SK-N-MC (cell line): Measurements from ENCODE around the gene FARP2.
"Not testable (repeated sequence)": the region's sequence is repeated elsewhere in the genome, so short reads cannot be mapped to it uniquely, and the experiment has no call there.

ENCODE experiments used
- DNase-seq: peaks from one replicate; pipeline ENCODE4 v3.0.0-alpha.2; 2011; ENCODE audit warnings: low read depth, low spot score
- H3K27ac ChIP-seq: fragments of 200-600 bp; sonication (generic); 2 replicates; pipeline ENCODE4 v1.5.1; 2016; ENCODE audit warnings: mixed run types
- H3K36me3 ChIP-seq: fragments of 200-600 bp; sonication (generic); 2 replicates; pipeline ENCODE4 v1.6.1; 2017; ENCODE audit warnings: antibody characterized with exemption, low read length, mixed read lengths; ENCODE audit not compliant: insufficient read depth
- H3K4me3 ChIP-seq: fragments of 200-600 bp; sonication (generic); 2 replicates; pipeline ENCODE4 v1.5.1; 2016
- H3K9ac ChIP-seq: fragments of 200-600 bp; sonication (generic); 2 replicates; pipeline ENCODE4 v1.8.0; 2017; ENCODE audit warnings: mixed run types, mixed read lengths; ENCODE audit not compliant: insufficient read length
- H3K9me3 ChIP-seq: fragments of 200-600 bp; sonication (generic); 2 replicates; pipeline ENCODE4 v1.6.1; 2017; ENCODE audit warnings: low read depth, mild to moderate bottlenecking, antibody characterized with exemption, low read length, moderate library complexity, mixed read lengths
- EZH2 ChIP-seq: fragments of 200-600 bp; sonication (generic); IDR thresholded peaks from one replicate; pipeline ENCODE4 v1.6.1; 2017; ENCODE audit warnings: antibody characterized with exemption
- FOXP2 ChIP-seq: optimal IDR thresholded peaks from 2 replicates; pipeline ENCODE3; 2011; ENCODE audit warnings: mild to moderate bottlenecking, moderate library complexity; ENCODE audit not compliant: insufficient read depth; ENCODE audit errors: extremely low read length, control extremely low read depth
- POLR2AphosphoS5 ChIP-seq: IDR thresholded peaks from 2 replicates; pipeline ENCODE4 v1.6.1; 2012; ENCODE audit warnings: mild to moderate bottlenecking, low read depth, low read length, borderline replicate concordance

The FARP2 gene

GRCh38 chr2:241368643-241369042 is 12.6 kb downstream of the FARP2 start:
- DNase-seq = no peak
- H3K9ac ChIP-seq = no peak overlapping the region
- peaks cover 3% of the 10 kb centered on the region; the same call in 1 of the 2 replicates for H3K36me3 ChIP-seq
- no peak overlapping the region for H3K4me3 ChIP-seq
- no peaks in the 10 kb centered on the region for H3K9me3 ChIP-seq
- TF ChIP-seq EZH2 (no peak), POLR2AphosphoS5 (no peak), FOXP2 (no peak)
- no peak overlapping the region for H3K27ac ChIP-seq

DNA sequence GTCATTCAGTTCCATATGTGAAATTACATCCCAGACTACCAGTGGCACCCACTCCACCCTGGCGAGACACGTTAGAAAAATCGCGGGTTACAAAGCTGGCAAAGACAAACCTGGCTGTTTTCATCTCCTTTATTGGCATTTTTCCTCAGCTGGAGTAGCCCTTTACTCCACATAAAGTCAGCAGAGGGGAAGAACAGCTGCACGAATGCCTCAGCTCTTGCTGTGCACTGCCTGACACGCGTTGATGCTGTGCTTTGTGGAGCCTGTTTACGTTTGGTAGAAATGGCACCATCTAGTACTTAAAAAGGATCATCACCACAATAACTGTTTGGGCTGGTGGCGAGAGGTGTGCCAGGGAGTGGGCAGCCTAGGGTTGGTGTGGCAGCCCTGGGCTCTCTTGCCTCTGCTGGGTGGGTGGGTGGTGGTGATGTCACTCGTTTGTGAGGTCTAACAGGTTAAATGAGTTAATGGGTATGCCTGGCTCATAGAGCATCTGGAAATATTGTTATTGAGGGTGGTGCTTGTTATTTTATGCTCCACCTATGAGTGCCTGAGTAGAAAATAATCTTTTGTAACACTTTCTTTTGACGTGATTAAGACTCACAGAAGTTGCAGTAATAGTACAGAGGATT is 16.4 kb downstream of the FARP2 start:
- no peak for DNase-seq
- H3K4me3 ChIP-seq = no peak overlapping the region
- no peak overlapping the region for H3K27ac ChIP-seq

DNA sequence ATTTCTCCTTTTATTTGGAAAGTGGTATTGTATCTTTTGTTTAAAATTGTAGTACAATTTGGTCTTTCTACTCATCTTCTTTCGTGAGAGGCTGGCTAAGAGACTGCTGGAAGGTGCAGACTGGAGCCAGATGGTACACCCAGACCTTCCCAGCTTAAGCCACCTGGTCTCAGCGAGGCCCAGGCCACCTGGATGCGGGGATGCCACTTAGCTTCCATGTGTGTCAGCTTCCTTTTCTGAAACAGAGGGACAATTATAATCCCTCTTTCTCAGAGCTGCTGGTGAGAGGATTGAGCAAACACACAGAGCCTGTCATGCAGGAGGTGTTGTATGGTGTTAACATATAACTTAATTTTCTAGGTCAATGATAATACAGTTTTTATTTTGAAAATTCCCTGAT is 17.4 kb downstream of the FARP2 start:
- DNase-seq = no peak
- H3K36me3 ChIP-seq = peaks cover 19% of the 10 kb centered on the region
- no peak overlapping the region for H3K27ac ChIP-seq
- no peak overlapping the region for H3K9ac ChIP-seq
- TF ChIP-seq POLR2AphosphoS5 (no peak), EZH2 (no peak), FOXP2 (no peak)
- no peak overlapping the region for H3K4me3 ChIP-seq
- H3K9me3 ChIP-seq = no peaks in the 10 kb centered on the region

More for the DNA sequence above, 16.4 kb downstream of the FARP2 start:
- H3K9me3 ChIP-seq = no peaks in the 10 kb centered on the region
- H3K36me3 ChIP-seq = peaks cover 19% of the 10 kb centered on the region
- TF ChIP-seq FOXP2 (no peak), EZH2 (no peak), POLR2AphosphoS5 (no peak)
- no peak overlapping the region for H3K9ac ChIP-seq

DNA sequence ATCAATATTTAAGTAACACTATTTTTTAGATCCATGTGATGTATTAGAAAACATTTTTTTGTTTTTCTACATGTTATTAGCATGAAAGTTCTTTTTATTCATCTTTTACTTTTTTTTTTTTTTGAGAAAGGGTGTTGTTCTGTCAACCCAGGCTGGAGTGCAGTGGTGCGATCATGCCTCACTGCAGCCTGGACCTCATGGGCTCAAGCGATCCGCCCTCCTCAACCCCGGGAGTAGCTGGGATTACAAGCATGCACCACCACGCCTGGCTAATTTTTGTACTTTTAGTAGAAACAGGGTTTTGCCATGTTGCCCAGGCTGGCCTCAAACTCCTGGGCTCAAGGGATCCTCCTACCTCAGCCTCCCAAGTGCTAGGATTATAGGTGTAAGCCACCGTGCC is 17.8 kb downstream of the FARP2 start:
- H3K36me3 ChIP-seq = peaks cover 19% of the 10 kb centered on the region
- not testable (repeated sequence) for H3K9me3 ChIP-seq, H3K9ac ChIP-seq, H3K4me3 ChIP-seq, H3K27ac ChIP-seq, DNase-seq

- no peak overlapping the region for H3K9ac ChIP-seq
- peaks cover 19% of the 10 kb centered on the region for H3K36me3 ChIP-seq
- H3K9me3 ChIP-seq = no peaks in the 10 kb centered on the region
- DNase-seq = no peak
- H3K27ac ChIP-seq = no peak overlapping the region
- no peak overlapping the region for H3K4me3 ChIP-seq
- no peak for TF ChIP-seq FOXP2
- TF ChIP-seq POLR2AphosphoS5 = no peak
- TF ChIP-seq EZH2 = no peak
Measured at GRCh38 chr2:241375300-241375699, 19.2 kb downstream of the FARP2 start.

GRCh38 chr2:241376808-241377207 is 20.7 kb downstream of the FARP2 start:
- Histone ChIP-seq H3K27ac (no peak overlapping the region), H3K9ac (no peak overlapping the region), H3K36me3 (peaks cover 19% of the 10 kb centered on the region), H3K4me3 (no peak overlapping the region), H3K9me3 (no peaks in the 10 kb centered on the region)
- TF ChIP-seq POLR2AphosphoS5 (no peak), EZH2 (no peak), FOXP2 (no peak)
- no peak for DNase-seq

GRCh38 chr2:241378816-241379215 is 22.7 kb downstream of the FARP2 start:
- H3K4me3 ChIP-seq = no peak overlapping the region
- DNase-seq = no peak
- no peak for TF ChIP-seq POLR2AphosphoS5
- TF ChIP-seq EZH2 = no peak
- no peak for TF ChIP-seq FOXP2
- H3K9me3 ChIP-seq = no peaks in the 10 kb centered on the region
- no peak overlapping the region for H3K27ac ChIP-seq
- peaks cover 23% of the 10 kb centered on the region for H3K36me3 ChIP-seq
- H3K9ac ChIP-seq = peak overlapping the region; percentile 21

DNA sequence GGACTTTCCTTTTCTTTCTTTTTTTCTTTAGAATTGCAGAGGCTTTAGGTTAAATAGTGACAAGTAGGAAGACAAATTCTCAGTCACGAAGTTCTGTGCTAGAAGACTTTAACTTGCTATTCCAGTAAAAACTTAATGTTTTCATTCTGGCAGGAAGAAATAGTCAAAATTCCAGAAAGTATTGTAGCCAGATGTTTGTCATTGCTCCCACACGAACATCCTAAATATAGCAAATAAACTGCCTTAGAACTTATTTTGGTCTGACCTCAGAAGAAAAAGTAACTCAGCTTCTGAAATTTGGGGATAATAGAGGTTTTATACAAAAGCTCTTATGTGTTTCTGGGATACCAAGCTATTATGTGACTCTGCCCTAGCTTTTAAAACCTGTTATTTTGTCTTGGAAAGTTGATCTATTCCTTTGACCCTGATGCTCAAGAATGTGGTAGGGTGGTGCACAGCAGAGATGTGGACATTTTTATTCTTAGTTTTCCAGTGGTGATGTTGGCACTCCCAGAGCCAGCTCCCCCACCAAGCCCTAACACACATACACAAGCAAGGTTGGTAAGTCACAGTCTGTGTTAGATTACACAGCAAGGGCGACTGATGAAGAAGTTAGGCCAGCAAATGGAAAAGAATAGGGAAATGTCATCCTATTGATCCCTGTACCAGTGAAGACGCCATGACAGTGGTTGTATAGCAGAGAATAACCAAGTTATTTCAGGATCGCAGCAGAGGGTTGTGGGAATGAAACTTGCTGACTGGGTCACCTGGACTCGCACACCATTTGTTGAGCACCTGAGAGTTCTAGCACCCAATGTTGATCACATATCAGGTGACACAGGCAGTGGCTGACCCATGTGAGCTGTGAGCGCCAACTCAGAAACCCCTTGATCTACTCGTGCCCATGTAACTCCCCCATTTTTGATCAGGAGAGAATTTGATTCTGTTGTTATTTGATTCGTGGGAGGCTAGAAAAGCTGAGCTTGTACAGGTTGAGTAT is 23.7 kb downstream of the FARP2 start:
- TF ChIP-seq FOXP2 (no peak), POLR2AphosphoS5 (no peak), EZH2 (no peak)
- H3K27ac ChIP-seq = 0 out of 2 replicates have a peak overlapping the region, but pooled peaks have one; percentile 44
- H3K36me3 ChIP-seq = peaks cover 18% of the 10 kb centered on the region
- DNase-seq = no peak
- H3K9ac ChIP-seq = peak overlapping the region; percentile 21
- no peak overlapping the region for H3K4me3 ChIP-seq
- H3K9me3 ChIP-seq = no peaks in the 10 kb centered on the region
